H1 (cell line): ENCODE measurements around the gene KLHDC4. TPM values are rescaled to one million over a fixed set of nuclear protein-coding genes. Genes with fewer than 3 reads are reported as not detected.

Source experiments
- JUND ChIP-seq: IDR thresholded peaks from 2 replicates; pipeline ENCODE4 v1.6.1; 2011; ENCODE audit warnings: mild to moderate bottlenecking, improper control_type of control experiment, low read length
- polyA plus RNA-seq, 7 experiments: library from polyadenylated mRNA; depleted of rRNA in 3 of 7; stranded (reverse) in 5 of 7; unstranded in 2 of 7; fragments of >200 nt in 5 of 7; fragments of 200-250 nt in 2 of 7; gene quantifications; 1 replicate in 5 of 7; 2 replicates in 1 of 7; 4 replicates in 1 of 7; pipeline versions ENCODE4 v1.2.1 to v1.2.3, GENCODE V29; 2011 to 2013; ENCODE audit warnings: missing spikeins in 2 of 7, mixed read lengths in 2 of 7
- total RNA-seq: library from RNA; stranded (reverse); fragmentation: NEBNext Ultra II Directional; extraction: Animal tissue kit (Norgen Biotek cat#: 25700); gene quantifications from 2 replicates; pipeline ENCODE4 v1.2.1, GENCODE V29; 2021

Gene KLHDC4
- total and polyA plus RNA-seq, 2 of the 8 experiments (the other 6 are each of a cell fraction or from before 2014, with no cell fraction given), result 23.7 to 63.9 TPM

- no peak for TF ChIP-seq JUND
These were observed 7.9 kb downstream of the KLHDC4 start (continued) for GRCh38 chr16:87757841-87758426.
